ENCODE data around the gene ZNF598. TPM values are rescaled to one million over a fixed set of nuclear protein-coding genes. Genes with fewer than 3 reads are reported as not detected.

ZNF598 gene
- polyA plus RNA-seq, 1 of the 3 experiments (the other 2 are of a cell fraction) = 47.8 TPM

DNA sequence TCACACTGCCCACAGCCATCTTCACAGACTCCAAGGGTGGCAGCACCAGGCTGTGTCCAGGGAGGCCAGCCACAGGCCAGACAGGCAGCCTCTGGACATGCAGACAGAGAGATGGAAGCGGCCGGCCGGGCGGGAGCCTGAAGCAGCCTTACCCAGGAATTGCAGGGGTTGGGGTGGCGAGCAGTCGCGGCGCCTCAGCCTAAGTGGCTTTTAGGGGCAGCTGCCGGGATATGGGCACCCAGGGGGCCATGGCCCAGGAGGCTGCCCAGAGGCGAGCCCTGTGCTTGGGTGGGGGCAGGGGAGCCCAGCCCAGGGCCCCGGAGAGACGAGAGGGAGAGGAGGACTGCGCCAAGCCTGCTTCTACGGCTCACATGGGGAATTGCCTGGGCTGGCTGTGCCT is 15.6 kb upstream of the ZNF598 start:
- H3K36me3 ChIP-seq (replicated peaks in 1 of 2; ENCODE audit: control insufficient read depth in 1 of 2, insufficient read depth in 2 of 2, low read length in 1 of 2) = peaks cover 0 to 5% of the 10 kb centered on the region in 2 experiments
- H3K9ac ChIP-seq = no peak overlapping the region
- peaks cover 15% of the 10 kb centered on the region; the same call in 1 of the 2 replicates for H3K79me2 ChIP-seq (ENCODE audit: insufficient read depth)
- peaks cover 8% of the 10 kb centered on the region; the same call in 1 of the 2 replicates for H4K20me1 ChIP-seq (ENCODE audit: insufficient read depth)
- WGBS (ENCODE audit: low lambda C conversion rate) = 100% methylated on average over 3 of the region's 14 CpGs
- H3F3A ChIP-seq (replicated peaks; ENCODE audit: insufficient read depth) = peaks cover 9% of the 10 kb centered on the region
- no peaks in the 10 kb centered on the region for H3K9me2 ChIP-seq
- no peaks in the 10 kb centered on the region for H3K9me3 ChIP-seq
- peaks cover 7 to 29% of the 10 kb centered on the region in 2 experiments; a peak in 2 of 4 replicates for H3K4me1 ChIP-seq (ENCODE audit: control insufficient read depth in 1 of 2, insufficient read depth in 2 of 2, low read depth in 1 of 2, low read length in 1 of 2)
- no peak overlapping the region for H2AFZ ChIP-seq (ENCODE audit: low read depth)
- TF ChIP-seq, protein P1, sequence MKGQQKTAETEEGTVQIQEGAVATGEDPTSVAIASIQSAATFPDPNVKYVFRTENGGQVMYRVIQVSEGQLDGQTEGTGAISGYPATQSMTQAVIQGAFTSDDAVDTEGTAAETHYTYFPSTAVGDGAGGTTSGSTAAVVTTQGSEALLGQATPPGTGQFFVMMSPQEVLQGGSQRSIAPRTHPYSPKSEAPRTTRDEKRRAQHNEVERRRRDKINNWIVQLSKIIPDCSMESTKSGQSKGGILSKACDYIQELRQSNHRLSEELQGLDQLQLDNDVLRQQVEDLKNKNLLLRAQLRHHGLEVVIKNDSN (IDR thresholded peaks at IDR 0.05; ENCODE audit: borderline replicate concordance, low read depth) = no peak
- TF ChIP-seq TAF1 (IDR thresholded peaks at IDR 0.05; ENCODE audit: borderline replicate concordance, low read depth, low read length) (no peak), YY1 (IDR thresholded peaks at IDR 0.05; ENCODE audit: low read depth) (no peak), RAD21 (IDR thresholded peaks at IDR 0.05; ENCODE audit: low read length) (no peak), NRF1 (IDR thresholded peaks at IDR 0.05; ENCODE audit: low read depth, low read length) (no peak), RXRA (IDR thresholded peaks at IDR 0.05; ENCODE audit: borderline replicate concordance, low read depth) (no peak), GABPA (IDR thresholded peaks at IDR 0.05; ENCODE audit: low read depth) (no peak), TEAD4 (IDR thresholded peaks at IDR 0.05; ENCODE audit: borderline replicate concordance, insufficient read depth) (no peak), FOXM1 (IDR thresholded peaks at IDR 0.05; ENCODE audit: low read depth) (no peak), MEF2A (IDR thresholded peaks at IDR 0.05; ENCODE audit: borderline replicate concordance, low read depth) (no peak), EP300 (IDR thresholded peaks at IDR 0.05; ENCODE audit: borderline replicate concordance in 1 of 2, low read depth in 1 of 2, low read length in 1 of 2) (no peak)
- TF ChIP-seq, protein P2, sequence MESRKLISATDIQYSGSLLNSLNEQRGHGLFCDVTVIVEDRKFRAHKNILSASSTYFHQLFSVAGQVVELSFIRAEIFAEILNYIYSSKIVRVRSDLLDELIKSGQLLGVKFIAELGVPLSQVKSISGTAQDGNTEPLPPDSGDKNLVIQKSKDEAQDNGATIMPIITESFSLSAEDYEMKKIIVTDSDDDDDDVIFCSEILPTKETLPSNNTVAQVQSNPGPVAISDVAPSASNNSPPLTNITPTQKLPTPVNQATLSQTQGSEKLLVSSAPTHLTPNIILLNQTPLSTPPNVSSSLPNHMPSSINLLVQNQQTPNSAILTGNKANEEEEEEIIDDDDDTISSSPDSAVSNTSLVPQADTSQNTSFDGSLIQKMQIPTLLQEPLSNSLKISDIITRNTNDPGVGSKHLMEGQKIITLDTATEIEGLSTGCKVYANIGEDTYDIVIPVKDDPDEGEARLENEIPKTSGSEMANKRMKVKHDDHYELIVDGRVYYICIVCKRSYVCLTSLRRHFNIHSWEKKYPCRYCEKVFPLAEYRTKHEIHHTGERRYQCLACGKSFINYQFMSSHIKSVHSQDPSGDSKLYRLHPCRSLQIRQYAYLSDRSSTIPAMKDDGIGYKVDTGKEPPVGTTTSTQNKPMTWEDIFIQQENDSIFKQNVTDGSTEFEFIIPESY (IDR thresholded peaks at IDR 0.05; ENCODE audit: borderline replicate concordance, low read depth) = no peak
- TF ChIP-seq, protein P3, sequence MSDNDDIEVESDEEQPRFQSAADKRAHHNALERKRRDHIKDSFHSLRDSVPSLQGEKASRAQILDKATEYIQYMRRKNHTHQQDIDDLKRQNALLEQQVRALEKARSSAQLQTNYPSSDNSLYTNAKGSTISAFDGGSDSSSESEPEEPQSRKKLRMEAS (IDR thresholded peaks at IDR 0.05; ENCODE audit: low read depth) = no peak
- H3K4me3 ChIP-seq (ENCODE audit: low read depth in 2 of 2, low read length in 1 of 2) = no peak overlapping the region
- peaks cover 4% of the 10 kb centered on the region; the same call in 1 of the 2 replicates for H3K27me3 ChIP-seq (ENCODE audit: insufficient read depth)
- H3K4me2 ChIP-seq = no peak overlapping the region
- POLR2A ChIA-PET = no interaction called here
- CTCF ChIA-PET = interaction anchor here (0.9 to 6.5 kb wide), 7 partner anchors 14 to 126 kb away, joined by 3 to 68 read pairs (median 25); partner anchors contain the start of genes NTHL1 and TSC2
- no peak for DNase-seq
- H3K27ac ChIP-seq (ENCODE audit: low read depth in 2 of 2, low read length in 1 of 2) = no peak overlapping the region

DNA sequence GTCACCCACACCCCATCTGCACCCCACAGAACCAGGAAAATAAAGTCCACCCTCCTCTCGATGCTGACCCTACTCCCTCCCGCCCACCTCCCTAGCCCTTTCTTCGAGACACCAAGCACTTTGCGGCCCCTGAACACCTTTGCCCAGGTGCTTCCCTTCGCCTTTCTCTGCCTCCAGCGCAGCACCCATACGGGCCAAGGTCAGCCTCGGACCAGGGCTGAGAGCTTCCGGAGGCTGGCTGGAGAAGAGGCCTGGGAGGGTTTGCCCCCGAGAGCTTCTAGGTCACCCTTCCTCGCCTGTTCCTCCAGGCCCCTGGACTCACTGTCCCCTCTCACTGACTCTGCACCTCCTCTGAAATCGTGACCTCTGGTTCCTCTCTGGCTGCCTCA is 14.4 kb upstream of the ZNF598 start:
- Histone ChIP-seq H3K27ac (ENCODE audit: low read depth in 2 of 2, low read length in 1 of 2) (no peak overlapping the region; a peak in 1 of 4 replicates), H3K4me3 (ENCODE audit: low read depth in 2 of 2, low read length in 1 of 2) (no peak overlapping the region), H3K36me3 (replicated peaks in 1 of 2; ENCODE audit: control insufficient read depth in 1 of 2, insufficient read depth in 2 of 2, low read length in 1 of 2) (no peaks in the 10 kb centered on the region), H4K20me1 (ENCODE audit: insufficient read depth) (peaks cover 8% of the 10 kb centered on the region; the same call in 1 of the 2 replicates), H3K27me3 (ENCODE audit: insufficient read depth) (peaks cover 4% of the 10 kb centered on the region; the same call in 1 of the 2 replicates), H2AFZ (ENCODE audit: low read depth) (no peak overlapping the region), H3F3A (replicated peaks; ENCODE audit: insufficient read depth) (peaks cover 9% of the 10 kb centered on the region), H3K9ac (no peak overlapping the region), H3K9me2 (no peaks in the 10 kb centered on the region), H3K4me2 (peak overlapping the region; percentile 97; the same call in 1 of the 2 replicates), H3K4me1 (ENCODE audit: control insufficient read depth in 1 of 2, insufficient read depth in 2 of 2, low read depth in 1 of 2, low read length in 1 of 2) (peaks cover 7 to 29% of the 10 kb centered on the region in 2 experiments; a peak in 2 of 4 replicates), H3K9me3 (no peaks in the 10 kb centered on the region), H3K79me2 (ENCODE audit: insufficient read depth) (peaks cover 15% of the 10 kb centered on the region; the same call in 1 of the 2 replicates)
- DNase-seq = no peak
- POLR2A ChIA-PET = no interaction called here
- TF ChIP-seq EP300 (IDR thresholded peaks at IDR 0.05; ENCODE audit: borderline replicate concordance in 1 of 2, low read depth in 1 of 2, low read length in 1 of 2) (no peak), NRF1 (IDR thresholded peaks at IDR 0.05; ENCODE audit: low read depth, low read length) (no peak), EZH2phosphoT487 (IDR thresholded peaks at IDR 0.05; ENCODE audit: borderline replicate concordance, low read depth) (no peak), TEAD4 (IDR thresholded peaks at IDR 0.05; ENCODE audit: borderline replicate concordance, insufficient read depth) (no peak), FOXM1 (IDR thresholded peaks at IDR 0.05; ENCODE audit: low read depth) (no peak), ELF1 (IDR thresholded peaks at IDR 0.05) (no peak)
- TF ChIP-seq, protein P4, sequence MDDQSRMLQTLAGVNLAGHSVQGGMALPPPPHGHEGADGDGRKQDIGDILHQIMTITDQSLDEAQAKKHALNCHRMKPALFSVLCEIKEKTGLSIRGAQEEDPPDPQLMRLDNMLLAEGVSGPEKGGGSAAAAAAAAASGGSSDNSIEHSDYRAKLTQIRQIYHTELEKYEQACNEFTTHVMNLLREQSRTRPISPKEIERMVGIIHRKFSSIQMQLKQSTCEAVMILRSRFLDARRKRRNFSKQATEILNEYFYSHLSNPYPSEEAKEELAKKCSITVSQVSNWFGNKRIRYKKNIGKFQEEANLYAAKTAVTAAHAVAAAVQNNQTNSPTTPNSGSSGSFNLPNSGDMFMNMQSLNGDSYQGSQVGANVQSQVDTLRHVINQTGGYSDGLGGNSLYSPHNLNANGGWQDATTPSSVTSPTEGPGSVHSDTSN (IDR thresholded peaks at IDR 0.05) = no peak
- TF ChIP-seq, protein P5, sequence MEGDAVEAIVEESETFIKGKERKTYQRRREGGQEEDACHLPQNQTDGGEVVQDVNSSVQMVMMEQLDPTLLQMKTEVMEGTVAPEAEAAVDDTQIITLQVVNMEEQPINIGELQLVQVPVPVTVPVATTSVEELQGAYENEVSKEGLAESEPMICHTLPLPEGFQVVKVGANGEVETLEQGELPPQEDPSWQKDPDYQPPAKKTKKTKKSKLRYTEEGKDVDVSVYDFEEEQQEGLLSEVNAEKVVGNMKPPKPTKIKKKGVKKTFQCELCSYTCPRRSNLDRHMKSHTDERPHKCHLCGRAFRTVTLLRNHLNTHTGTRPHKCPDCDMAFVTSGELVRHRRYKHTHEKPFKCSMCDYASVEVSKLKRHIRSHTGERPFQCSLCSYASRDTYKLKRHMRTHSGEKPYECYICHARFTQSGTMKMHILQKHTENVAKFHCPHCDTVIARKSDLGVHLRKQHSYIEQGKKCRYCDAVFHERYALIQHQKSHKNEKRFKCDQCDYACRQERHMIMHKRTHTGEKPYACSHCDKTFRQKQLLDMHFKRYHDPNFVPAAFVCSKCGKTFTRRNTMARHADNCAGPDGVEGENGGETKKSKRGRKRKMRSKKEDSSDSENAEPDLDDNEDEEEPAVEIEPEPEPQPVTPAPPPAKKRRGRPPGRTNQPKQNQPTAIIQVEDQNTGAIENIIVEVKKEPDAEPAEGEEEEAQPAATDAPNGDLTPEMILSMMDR (IDR thresholded peaks at IDR 0.05) = no peak
- CTCF ChIA-PET = interaction anchor here (0.6 to 6.5 kb wide), 17 partner anchors 9 to 460 kb away, joined by 3 to 68 read pairs (median 6); partner anchors contain the start of genes NTHL1, RAB26 and TSC2
- WGBS (ENCODE audit: low lambda C conversion rate) = 97% methylated on average over 12 of the region's 12 CpGs

Data from SK-N-SH (cell line).